Stimulated activated CD4-positive, alpha-beta T cell treated with anti-CD3 and anti-CD28 coated beads, Interleukin-4, amount 100 ng/mL, for 24 hours (primary cell): Measurements from ENCODE around the gene FOXP1.

Experiments
- DNase-seq: peaks from one replicate; pipeline ENCODE4 v3.0.0-alpha.2; 2020

The FOXP1 gene

GRCh38 chr3:70919091-70919490 is 664.4 kb downstream of the FOXP1 start:
- no peak for DNase-seq

DNA sequence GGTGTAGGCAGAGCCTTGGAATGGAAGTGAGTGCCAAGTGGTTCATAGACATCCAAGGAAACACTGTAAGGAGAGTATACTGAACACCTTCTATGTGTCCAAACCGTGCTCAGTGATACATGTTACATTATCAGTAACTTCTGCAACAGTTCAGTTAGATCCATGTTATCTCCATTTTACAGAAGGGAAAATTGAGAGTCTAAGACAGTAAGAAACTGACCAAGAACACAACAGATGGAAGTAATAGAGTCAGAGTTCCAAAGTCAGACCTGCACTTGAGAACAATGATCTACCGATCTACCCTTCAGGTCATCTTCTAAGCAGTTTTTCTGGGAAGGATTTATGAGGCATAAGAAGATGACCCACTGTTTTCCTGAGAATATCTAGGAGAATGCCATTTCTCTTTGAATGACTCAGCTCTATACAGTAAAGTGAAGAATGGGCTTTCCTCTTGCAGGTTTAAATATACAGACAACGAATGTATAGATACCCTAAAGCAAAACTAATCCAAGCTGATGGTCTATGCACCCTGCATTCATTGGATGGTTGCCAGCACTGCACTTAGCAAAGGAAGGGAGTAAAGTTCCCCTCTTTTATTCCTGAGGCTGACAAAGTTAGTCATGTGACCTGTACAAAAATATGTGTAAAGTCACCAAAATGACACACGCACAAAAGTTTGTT is 667.0 kb downstream of the FOXP1 start:
- no peak for DNase-seq

- DNase-seq = no peak
Measured at GRCh38 chr3:70914862-70915261, 668.7 kb downstream of the FOXP1 start.

DNA sequence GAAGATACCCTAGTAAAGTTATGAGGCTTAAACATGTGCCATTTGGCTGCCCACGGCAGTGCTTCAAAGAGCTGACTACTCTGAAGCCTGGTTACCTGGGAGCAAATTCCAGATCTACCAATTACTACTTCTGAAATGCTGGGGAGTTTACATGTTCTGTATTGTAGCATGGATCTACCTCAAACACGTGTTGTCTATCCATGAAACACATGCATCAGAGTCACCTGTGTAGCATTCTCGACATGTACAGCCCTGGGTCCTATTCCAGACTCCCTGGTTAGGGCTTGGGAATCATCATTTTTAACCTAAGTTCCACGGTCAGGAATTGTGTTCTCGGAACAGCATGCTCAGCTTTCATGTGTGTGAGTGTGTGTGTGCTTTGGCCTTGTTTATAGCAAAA is 671.8 kb downstream of the FOXP1 start:
- DNase-seq = no peak

GRCh38 chr3:70905491-70905890 is 678.0 kb downstream of the FOXP1 start:
- DNase-seq = no peak
